ENCODE data around the gene NUMB.

The NUMB gene

DNA sequence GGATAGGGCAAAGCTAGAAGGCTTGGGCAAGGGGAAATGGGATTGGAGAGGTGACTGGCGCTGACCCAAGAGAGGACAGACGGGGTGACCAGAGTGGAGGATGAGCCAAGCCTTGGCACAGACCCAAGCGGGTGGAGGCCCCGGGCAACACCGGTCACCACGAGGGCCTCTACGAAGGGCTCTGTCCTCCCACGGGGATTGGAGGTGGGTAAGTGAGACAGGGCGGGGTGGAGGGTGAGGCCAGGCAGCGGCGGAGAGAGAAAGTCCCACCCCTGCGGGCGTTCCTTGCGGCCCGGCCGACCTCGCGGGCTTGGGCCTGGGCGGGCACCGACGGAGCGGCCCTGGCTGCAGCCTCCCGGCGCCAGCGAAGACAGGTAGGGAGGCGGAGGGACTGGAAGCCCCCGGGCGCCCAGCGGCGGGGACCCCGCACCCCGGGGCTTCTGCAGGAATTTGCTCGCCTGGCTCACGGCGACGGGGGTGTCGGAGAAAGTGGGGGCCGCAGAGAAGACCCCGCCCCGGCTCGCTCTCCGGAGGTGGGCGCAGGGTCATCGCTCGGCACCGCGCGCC, 221.0 kb downstream of the NUMB start, which contains the start of gene PAPLN:
Gene PAPLN, plus strand, starts transcription at position 288 of the 567 bp plus-strand sequence. CDS start 2,273 bp downstream, outside the sequence.
- ATAC-seq (ENCODE audit: low read depth) (peak; percentile 37), DNase-seq (ENCODE audit: low spot score in 2 of 2) (peak; percentile 26 to 28)
- peak within 1 kb of the TSS; percentile 78 for H3K4me3 Mint-ChIP-seq
- H3K36me3 Mint-ChIP-seq, result no peaks in the 10 kb centered on the region
- no peaks in the 10 kb centered on the region for H3K9me3 Mint-ChIP-seq
- peaks cover 35% of the 10 kb centered on the region for H3K27me3 Mint-ChIP-seq
- peaks cover 41% of the 10 kb centered on the region for H3K4me1 Mint-ChIP-seq
- no peak within 1 kb of the TSS for H3K27ac Mint-ChIP-seq

DNA sequence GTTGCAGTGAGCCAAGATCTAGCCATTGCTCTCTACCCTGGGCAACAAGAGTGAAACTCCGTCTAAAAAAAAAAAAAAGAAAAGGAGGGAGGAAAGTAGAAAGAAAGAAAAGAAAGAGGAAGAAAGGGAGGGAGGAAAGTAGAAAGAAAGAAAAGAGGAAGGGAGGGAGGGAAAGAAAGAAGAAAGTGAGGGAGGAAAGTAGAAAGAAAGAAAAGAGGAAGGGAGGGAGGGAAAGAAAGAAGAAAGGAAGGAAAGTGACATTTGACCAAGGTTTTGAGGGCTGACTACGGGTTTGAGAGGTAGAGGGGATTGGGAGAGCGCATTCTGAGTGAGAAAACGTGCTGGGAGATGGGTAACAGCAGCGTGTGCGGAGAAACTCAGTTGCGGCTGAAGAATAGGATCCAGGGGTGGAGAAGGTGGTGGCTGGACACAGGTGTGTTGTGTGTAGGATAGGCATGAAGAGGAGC, 221.6 kb downstream of the NUMB start:
- peak overlapping the region; percentile 78 for H3K4me3 Mint-ChIP-seq
- DNase-seq (ENCODE audit: low spot score in 2 of 2) (no peak), ATAC-seq (ENCODE audit: low read depth) (no peak)
- H3K27me3 Mint-ChIP-seq, result peaks cover 32% of the 10 kb centered on the region
- no peaks in the 10 kb centered on the region for H3K36me3 Mint-ChIP-seq
- H3K27ac Mint-ChIP-seq, result no peak overlapping the region
- H3K4me1 Mint-ChIP-seq, result peaks cover 36% of the 10 kb centered on the region
- no peaks in the 10 kb centered on the region for H3K9me3 Mint-ChIP-seq

DNA sequence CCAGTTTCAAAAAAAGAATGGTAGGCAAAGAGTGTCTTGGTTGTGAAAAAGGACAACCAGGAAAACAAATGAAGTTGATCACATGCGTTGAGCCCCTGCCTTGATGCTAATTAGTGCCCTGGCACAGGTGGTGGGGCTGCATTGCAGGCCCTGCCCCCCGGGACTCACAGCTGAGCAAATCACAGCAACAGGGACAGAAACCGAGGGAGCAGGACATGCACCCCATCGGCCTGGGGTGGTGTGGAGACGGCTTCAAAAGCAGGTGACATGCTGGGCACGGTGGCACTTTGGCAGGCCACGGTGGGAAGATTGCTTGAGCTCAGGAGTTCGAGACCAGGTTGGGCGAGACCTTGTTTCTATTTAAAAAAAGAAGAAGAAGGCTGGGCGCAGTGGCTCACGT, 222.2 kb downstream of the NUMB start:
- Mint-ChIP-seq H3K4me1 (peaks cover 31% of the 10 kb centered on the region), H3K4me3 (peak overlapping the region; percentile 31), H3K36me3 (no peaks in the 10 kb centered on the region), H3K9me3 (no peaks in the 10 kb centered on the region), H3K27me3 (peaks cover 29% of the 10 kb centered on the region), H3K27ac (no peak overlapping the region)
- ATAC-seq (ENCODE audit: low read depth), result no peak
- no peak for DNase-seq (ENCODE audit: low spot score in 2 of 2)

DNA sequence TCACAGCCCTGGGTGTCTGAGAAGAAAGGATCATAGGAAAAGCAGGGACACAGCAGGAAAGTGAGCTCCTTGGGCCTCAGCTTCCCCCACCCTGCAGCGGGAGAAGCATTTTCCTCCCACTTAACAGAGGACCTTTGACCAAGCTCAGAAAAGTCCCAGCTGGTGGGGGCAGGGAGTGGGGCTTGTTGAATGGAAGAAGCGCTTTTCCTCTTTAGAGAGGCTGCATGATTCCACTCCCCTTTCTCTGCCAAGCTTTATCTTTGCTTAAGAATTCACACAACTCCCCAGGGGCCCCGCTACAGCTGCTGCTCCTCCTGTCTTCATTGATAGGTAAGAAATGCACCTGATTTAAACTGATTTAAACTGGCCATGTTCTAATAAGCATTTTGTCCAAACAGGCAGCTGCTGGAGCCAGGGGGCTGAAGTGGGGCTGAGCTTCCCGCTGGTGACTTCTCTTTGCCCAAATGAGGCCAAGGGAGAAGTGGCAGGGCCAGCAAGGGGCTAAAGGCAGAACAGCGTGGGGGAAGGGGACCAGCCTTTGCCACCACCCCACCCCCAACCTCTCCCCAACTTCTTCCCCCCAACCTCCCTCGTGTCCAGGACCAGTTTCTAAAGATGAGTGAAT, 222.7 kb downstream of the NUMB start:
- H3K4me3 Mint-ChIP-seq, result no peak overlapping the region
- DNase-seq (ENCODE audit: low spot score in 2 of 2) (no peak), ATAC-seq (ENCODE audit: low read depth) (no peak)
- no peaks in the 10 kb centered on the region for H3K9me3 Mint-ChIP-seq
- no peak overlapping the region for H3K27ac Mint-ChIP-seq
- no peaks in the 10 kb centered on the region for H3K36me3 Mint-ChIP-seq
- peaks cover 26% of the 10 kb centered on the region for H3K4me1 Mint-ChIP-seq
- H3K27me3 Mint-ChIP-seq, result peaks cover 29% of the 10 kb centered on the region

DNA sequence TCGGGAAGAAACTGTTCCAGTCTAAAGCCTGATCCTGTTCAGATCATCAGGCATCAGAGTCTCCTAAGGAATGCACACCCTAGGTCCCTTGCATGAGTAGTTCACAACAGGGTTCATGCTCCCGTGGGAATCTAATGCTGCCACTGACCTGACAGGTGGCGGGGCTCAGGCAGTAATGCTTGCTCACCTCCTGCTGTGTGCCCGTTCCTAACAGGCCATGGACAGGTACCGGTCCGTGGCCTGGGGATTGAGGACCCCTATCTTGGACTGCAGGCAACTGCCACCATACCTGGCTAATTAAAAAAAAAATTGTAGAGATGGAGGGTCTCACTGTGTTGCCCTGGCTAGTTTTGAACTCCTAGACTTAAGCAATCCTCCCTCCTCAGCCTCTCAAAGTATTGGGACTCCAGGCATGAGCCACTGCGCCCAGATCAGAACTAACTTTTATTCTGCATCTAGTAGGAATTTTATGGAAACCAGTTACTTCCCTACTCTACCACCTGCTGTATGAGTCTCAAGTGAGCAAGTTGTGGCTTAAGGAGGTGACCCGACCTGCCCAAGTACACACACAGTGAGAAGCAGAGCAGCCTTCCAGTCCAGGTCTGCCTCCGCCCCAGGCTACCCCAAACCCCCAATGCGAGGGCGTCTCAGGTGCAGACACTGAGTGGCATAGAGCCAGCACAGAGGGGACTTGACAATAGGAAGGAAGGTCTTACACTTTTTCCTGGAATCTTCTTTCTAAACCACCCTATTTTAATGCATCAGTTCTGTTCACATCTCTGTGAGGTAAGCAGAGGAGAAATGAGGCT, 223.6 kb downstream of the NUMB start:
- H3K4me3 Mint-ChIP-seq, result no peak overlapping the region
- no peak overlapping the region for H3K27ac Mint-ChIP-seq
- H3K36me3 Mint-ChIP-seq, result no peaks in the 10 kb centered on the region
- H3K9me3 Mint-ChIP-seq, result no peaks in the 10 kb centered on the region
- H3K27me3 Mint-ChIP-seq, result peaks cover 27% of the 10 kb centered on the region
- H3K4me1 Mint-ChIP-seq, result peaks cover 24% of the 10 kb centered on the region
- ATAC-seq (ENCODE audit: low read depth) (no peak), DNase-seq (ENCODE audit: low spot score in 2 of 2) (no peak)

DNA sequence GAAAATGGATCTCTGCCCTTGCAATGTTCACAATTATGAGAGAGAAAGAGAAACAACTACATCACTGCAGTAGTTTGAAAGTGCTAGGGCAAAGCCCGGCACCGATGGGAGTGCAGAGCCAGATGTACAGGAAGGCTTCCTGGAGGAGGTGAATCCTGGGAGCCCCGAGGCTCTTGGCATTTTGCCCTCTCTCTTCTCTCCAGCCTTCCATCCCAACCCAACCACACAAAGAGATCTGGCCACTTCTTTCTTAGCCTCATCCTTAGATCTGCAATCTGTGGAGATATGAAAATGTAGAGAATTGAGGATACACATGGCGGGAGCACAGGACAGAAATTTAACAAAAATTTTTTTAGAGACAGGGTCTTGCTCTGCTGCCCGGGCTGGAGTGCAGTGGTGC, 224.3 kb downstream of the NUMB start:
- H3K4me1 Mint-ChIP-seq, result peaks cover 22% of the 10 kb centered on the region
- no peak for DNase-seq (ENCODE audit: low spot score in 2 of 2)
- ATAC-seq (ENCODE audit: low read depth), result no peak
- H3K9me3 Mint-ChIP-seq, result no peaks in the 10 kb centered on the region
- H3K4me3 Mint-ChIP-seq, result no peak overlapping the region
- no peaks in the 10 kb centered on the region for H3K36me3 Mint-ChIP-seq
- H3K27ac Mint-ChIP-seq, result no peak overlapping the region
- peaks cover 25% of the 10 kb centered on the region for H3K27me3 Mint-ChIP-seq

DNA sequence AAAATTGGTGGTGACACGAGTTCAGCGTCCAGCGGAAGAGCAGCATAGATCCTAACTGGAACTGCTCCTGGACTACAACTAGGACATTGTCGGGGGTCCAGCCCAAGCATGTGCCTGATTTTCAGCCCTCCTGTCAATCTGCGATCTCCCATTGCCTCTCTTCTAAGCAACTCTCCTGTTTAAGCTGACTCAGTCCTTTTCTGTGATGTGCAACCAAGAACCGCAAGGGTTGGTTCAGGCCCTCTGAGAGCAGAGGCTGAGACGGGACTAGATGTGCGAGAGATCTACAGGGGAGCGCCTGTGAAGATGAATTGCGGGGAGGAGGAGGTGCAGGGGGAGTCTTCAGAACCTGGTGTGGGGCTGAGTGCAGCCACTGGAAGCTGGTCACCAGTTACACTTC, 224.8 kb downstream of the NUMB start:
- DNase-seq (ENCODE audit: low spot score in 2 of 2) (no peak), ATAC-seq (ENCODE audit: low read depth) (no peak)
- H3K27ac Mint-ChIP-seq, result no peak overlapping the region
- no peaks in the 10 kb centered on the region for H3K9me3 Mint-ChIP-seq
- H3K36me3 Mint-ChIP-seq, result peaks cover 2% of the 10 kb centered on the region
- H3K4me3 Mint-ChIP-seq, result no peak overlapping the region
- H3K4me1 Mint-ChIP-seq, result peaks cover 18% of the 10 kb centered on the region
- peaks cover 22% of the 10 kb centered on the region for H3K27me3 Mint-ChIP-seq

DNA sequence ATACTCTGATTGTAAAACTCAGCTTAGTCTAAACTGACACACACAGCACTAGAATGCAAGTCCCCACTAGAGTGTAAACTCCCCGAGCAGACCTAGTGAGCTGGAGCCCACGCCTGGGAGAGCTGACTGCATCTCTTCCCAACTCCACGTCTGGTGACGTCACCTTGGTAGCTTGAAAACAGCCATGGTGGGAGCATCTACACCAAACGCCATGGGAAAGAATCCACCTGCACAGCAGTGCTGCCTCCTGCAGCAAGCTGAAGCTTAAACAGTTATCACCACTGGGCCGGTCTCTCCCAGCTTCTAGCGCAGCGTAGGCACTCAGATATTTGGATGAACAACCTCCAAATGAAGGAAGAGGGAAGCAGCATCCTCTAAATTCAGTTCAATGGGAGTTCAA, 225.4 kb downstream of the NUMB start:
- H3K4me1 Mint-ChIP-seq, result peaks cover 14% of the 10 kb centered on the region
- ATAC-seq (ENCODE audit: low read depth) (no peak), DNase-seq (ENCODE audit: low spot score in 2 of 2) (no peak)
- no peaks in the 10 kb centered on the region for H3K9me3 Mint-ChIP-seq
- H3K27ac Mint-ChIP-seq, result no peak overlapping the region
- no peak overlapping the region for H3K4me3 Mint-ChIP-seq
- H3K27me3 Mint-ChIP-seq, result peaks cover 22% of the 10 kb centered on the region
- H3K36me3 Mint-ChIP-seq, result peaks cover 7% of the 10 kb centered on the region

DNA sequence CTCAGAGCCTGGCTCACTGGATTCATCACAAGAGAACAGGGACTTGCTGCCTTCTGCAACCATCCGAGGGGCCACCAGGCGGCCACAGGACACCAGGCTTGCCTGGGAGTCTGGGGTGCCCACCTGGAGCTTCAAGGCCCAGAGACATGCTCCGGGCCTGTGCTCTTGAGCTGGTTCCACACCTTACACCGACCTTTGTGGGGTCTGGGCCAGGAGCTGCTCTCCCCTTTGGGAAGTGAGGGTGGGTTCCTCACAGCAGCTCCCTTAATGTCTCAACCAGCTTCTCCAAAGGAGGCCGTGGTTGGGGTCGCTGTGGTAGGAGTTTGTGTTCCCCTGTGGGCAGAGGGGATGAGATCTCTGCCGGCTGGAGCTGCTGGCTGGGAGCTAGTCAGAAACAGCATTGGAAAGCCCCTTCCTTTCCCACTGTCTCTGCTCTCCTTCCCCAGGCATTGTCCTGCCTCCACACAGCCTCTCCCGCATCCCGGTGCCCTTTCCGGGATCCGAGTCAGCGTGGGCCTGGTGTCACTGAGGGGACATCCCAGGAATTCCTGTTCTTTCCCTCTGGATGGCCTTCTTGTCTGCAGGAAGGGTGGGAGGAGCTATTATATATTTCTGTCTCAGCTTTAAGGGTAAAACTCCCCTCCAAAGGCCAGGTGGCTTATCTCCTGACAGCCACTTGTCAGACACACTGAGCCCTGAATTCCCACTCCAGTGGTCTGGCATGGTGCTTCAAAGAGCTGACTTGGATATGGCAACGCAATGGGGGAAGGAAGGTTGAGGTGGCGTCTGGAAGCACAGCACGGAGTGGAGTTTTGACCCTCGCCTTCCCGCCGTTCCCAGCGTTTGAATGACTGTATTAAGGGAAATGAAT, 226.1 kb downstream of the NUMB start:
- no peaks in the 10 kb centered on the region for H3K9me3 Mint-ChIP-seq
- peaks cover 14% of the 10 kb centered on the region for H3K4me1 Mint-ChIP-seq
- H3K27me3 Mint-ChIP-seq, result peaks cover 22% of the 10 kb centered on the region
- H3K4me3 Mint-ChIP-seq, result no peak overlapping the region
- no peak overlapping the region for H3K27ac Mint-ChIP-seq
- DNase-seq (ENCODE audit: low spot score in 2 of 2), result no peak
- peak; percentile 69 for ATAC-seq (ENCODE audit: low read depth)
- peaks cover 7% of the 10 kb centered on the region for H3K36me3 Mint-ChIP-seq

DNA sequence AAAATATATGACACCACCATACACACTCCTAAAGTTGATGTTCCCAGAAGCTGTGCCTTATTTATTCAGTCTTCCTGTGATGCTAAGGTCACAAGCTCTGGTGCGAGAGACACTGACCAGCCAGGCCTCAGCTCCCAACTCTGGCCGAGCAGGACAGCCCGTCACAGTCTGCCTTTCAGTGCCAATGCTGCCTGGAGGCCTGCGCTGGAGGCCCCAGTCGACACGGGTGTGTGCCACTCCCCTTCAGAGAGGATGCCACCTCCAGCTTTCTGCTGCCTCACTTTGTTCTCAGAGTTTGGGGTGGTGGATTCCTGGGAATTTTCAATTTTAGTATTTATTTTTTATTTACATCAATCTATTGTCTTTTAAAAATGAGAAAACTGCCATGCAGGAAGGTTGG, 228.3 kb downstream of the NUMB start:
- no peaks in the 10 kb centered on the region for H3K9me3 Mint-ChIP-seq
- peaks cover 7% of the 10 kb centered on the region for H3K27me3 Mint-ChIP-seq
- H3K4me3 Mint-ChIP-seq, result no peak overlapping the region
- peaks cover 13% of the 10 kb centered on the region for H3K36me3 Mint-ChIP-seq
- ATAC-seq (ENCODE audit: low read depth), result no peak
- H3K4me1 Mint-ChIP-seq, result no peaks in the 10 kb centered on the region
- no peak for DNase-seq (ENCODE audit: low spot score in 2 of 2)
- no peak overlapping the region for H3K27ac Mint-ChIP-seq

DNA sequence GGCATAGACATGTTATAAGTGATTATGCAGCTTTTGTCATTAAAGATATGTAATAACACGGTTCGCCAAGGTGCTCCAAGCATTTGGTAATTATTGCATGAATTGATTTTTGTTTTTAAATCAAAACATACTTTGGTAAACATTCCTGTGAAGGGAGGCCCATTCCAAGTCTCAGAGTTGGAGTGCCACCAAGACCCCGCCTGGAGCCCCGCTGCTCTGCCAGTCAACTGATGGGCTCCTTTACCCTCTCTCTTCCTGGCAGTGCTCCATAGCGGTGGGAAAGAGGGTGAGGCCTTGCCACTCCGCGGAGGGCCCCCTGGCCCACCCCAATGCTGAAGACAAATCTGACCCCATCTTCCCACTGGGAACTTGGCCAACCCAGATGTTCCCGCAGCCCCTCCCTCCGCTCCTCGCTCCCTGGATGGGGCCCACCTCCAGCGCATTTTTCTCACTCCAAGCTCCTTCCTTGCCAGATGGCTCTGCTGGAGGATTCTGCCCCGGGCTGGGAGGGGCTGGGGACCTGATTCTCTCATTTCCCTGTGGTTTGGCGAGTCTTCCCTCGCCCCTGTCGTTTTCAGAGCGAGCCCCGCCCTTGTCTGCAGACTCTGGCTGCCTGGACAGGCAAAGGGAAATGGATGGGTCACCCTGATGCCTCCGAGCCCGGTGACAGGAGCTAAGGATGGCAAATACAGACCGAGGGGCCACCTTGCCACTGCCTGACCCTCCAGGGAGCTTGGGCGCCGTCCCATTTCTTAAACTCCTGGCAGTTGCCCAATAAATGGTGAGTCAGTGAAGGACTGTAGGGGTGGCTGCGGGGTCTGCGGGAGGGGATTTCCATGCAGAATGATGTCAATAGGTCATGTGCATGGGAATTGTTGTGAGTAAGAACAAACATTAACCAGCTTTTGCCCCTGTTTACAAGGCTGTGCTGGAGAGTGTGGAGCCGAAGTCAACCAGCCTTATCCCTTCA, 230.2 kb downstream of the NUMB start:
- DNase-seq (ENCODE audit: low spot score in 2 of 2), result no peak
- Mint-ChIP-seq H3K36me3 (peaks cover 20% of the 10 kb centered on the region), H3K9me3 (no peaks in the 10 kb centered on the region), H3K27me3 (peaks cover 1% of the 10 kb centered on the region), H3K4me3 (no peak overlapping the region), H3K4me1 (peaks cover 1% of the 10 kb centered on the region), H3K27ac (no peak overlapping the region)
- no peak for ATAC-seq (ENCODE audit: low read depth)

DNA sequence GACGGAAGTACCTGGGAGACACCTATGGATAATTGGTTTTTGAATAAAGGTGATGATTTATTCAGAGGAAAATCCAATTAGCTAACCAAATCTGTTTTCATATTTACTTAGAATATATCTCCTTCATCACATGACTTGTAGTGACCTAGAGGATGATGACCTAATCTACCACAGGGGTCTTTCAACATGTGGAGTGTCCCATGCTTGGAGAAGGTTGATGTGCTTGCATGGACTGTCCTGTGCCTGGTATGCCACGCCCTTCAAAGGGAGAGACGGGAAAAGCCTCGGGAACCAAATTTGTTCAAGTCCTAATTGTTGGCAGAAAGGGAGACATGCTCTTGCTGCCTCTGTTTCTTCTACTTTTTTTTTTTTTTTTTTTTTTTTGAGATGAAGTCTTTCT, 232.8 kb downstream of the NUMB start:
- Mint-ChIP-seq H3K36me3 (peaks cover 27% of the 10 kb centered on the region), H3K27me3 (no peaks in the 10 kb centered on the region), H3K27ac (no peak overlapping the region), H3K4me3 (no peak overlapping the region), H3K9me3 (no peaks in the 10 kb centered on the region), H3K4me1 (peaks cover 10% of the 10 kb centered on the region)
- DNase-seq (ENCODE audit: low spot score in 2 of 2), result no peak
- ATAC-seq (ENCODE audit: low read depth), result no peak

Measured in memory B cell (primary cell).